ENCODE data around the gene BPIFB6. TPM values are rescaled to one million over a fixed set of nuclear protein-coding genes. Genes with fewer than 3 reads are reported as not detected.

The BPIFB6 gene
- total RNA-seq, 1 donor from 2014 or later, result not detected

GRCh38 chr20:33021879-33022278 lies 9.6 kb upstream of the BPIFB6 start:
- no peaks in the 10 kb centered on the region for H3K36me3 Mint-ChIP-seq (ENCODE audit: low read depth, unreplicated experiment)
- H3K27me3 Mint-ChIP-seq (ENCODE audit: unreplicated experiment), result peaks cover 5% of the 10 kb centered on the region
- H3K27ac Mint-ChIP-seq (ENCODE audit: unreplicated experiment), result no peak overlapping the region
- DNase-seq (ENCODE audit: low spot score), result no peak
- H3K4me3 Mint-ChIP-seq (ENCODE audit: unreplicated experiment), result no peak overlapping the region
- TF ChIP-seq, protein P1, sequence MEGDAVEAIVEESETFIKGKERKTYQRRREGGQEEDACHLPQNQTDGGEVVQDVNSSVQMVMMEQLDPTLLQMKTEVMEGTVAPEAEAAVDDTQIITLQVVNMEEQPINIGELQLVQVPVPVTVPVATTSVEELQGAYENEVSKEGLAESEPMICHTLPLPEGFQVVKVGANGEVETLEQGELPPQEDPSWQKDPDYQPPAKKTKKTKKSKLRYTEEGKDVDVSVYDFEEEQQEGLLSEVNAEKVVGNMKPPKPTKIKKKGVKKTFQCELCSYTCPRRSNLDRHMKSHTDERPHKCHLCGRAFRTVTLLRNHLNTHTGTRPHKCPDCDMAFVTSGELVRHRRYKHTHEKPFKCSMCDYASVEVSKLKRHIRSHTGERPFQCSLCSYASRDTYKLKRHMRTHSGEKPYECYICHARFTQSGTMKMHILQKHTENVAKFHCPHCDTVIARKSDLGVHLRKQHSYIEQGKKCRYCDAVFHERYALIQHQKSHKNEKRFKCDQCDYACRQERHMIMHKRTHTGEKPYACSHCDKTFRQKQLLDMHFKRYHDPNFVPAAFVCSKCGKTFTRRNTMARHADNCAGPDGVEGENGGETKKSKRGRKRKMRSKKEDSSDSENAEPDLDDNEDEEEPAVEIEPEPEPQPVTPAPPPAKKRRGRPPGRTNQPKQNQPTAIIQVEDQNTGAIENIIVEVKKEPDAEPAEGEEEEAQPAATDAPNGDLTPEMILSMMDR (IDR thresholded peaks at IDR 0.05; ENCODE audit: unreplicated experiment), result no peak
- H3K4me1 Mint-ChIP-seq (ENCODE audit: unreplicated experiment), result no peaks in the 10 kb centered on the region
- H3K9me3 Mint-ChIP-seq (ENCODE audit: unreplicated experiment), result no peaks in the 10 kb centered on the region

GRCh38 chr20:33022289-33022688 lies 9.2 kb upstream of the BPIFB6 start:
- Mint-ChIP-seq H3K4me1 (ENCODE audit: unreplicated experiment) (no peaks in the 10 kb centered on the region), H3K36me3 (ENCODE audit: low read depth, unreplicated experiment) (no peaks in the 10 kb centered on the region), H3K27me3 (ENCODE audit: unreplicated experiment) (peaks cover 5% of the 10 kb centered on the region), H3K4me3 (ENCODE audit: unreplicated experiment) (no peak overlapping the region), H3K9me3 (ENCODE audit: unreplicated experiment) (no peaks in the 10 kb centered on the region), H3K27ac (ENCODE audit: unreplicated experiment) (no peak overlapping the region)
- no peak for DNase-seq (ENCODE audit: low spot score)
- TF ChIP-seq, protein P1 (IDR thresholded peaks at IDR 0.05; ENCODE audit: unreplicated experiment), result no peak

GRCh38 chr20:33022694-33023438 lies 8.6 kb upstream of the BPIFB6 start:
- no peak for DNase-seq (ENCODE audit: low spot score)
- TF ChIP-seq, protein P1 (IDR thresholded peaks at IDR 0.05; ENCODE audit: unreplicated experiment), result no peak
- Mint-ChIP-seq H3K4me3 (ENCODE audit: unreplicated experiment) (no peak overlapping the region), H3K9me3 (ENCODE audit: unreplicated experiment) (no peaks in the 10 kb centered on the region), H3K27me3 (ENCODE audit: unreplicated experiment) (peaks cover 5% of the 10 kb centered on the region), H3K4me1 (ENCODE audit: unreplicated experiment) (no peaks in the 10 kb centered on the region), H3K27ac (ENCODE audit: unreplicated experiment) (no peak overlapping the region), H3K36me3 (ENCODE audit: low read depth, unreplicated experiment) (no peaks in the 10 kb centered on the region)

- no peak overlapping the region for H3K27ac Mint-ChIP-seq (ENCODE audit: unreplicated experiment)
- no peaks in the 10 kb centered on the region for H3K9me3 Mint-ChIP-seq (ENCODE audit: unreplicated experiment)
Observed at GRCh38 chr20:33023439-33024242, 7.8 kb upstream of the BPIFB6 start.

More at GRCh38 chr20:33023439-33024242, 7.8 kb upstream of the BPIFB6 start:
- no peak overlapping the region for H3K4me3 Mint-ChIP-seq (ENCODE audit: unreplicated experiment)
- TF ChIP-seq, protein P1 (IDR thresholded peaks at IDR 0.05; ENCODE audit: unreplicated experiment), result no peak
- no peak for DNase-seq (ENCODE audit: low spot score)
- peaks cover 3% of the 10 kb centered on the region for H3K27me3 Mint-ChIP-seq (ENCODE audit: unreplicated experiment)
- no peaks in the 10 kb centered on the region for H3K36me3 Mint-ChIP-seq (ENCODE audit: low read depth, unreplicated experiment)
- no peaks in the 10 kb centered on the region for H3K4me1 Mint-ChIP-seq (ENCODE audit: unreplicated experiment)
